ENCODE measurements around the gene PLVAP.

- TF ChIP-seq FOXM1 (IDR thresholded peaks at IDR 0.05; ENCODE audit: borderline replicate concordance) (no peak), ZNF384 (IDR thresholded peaks at IDR 0.05) (no peak)
Measured at GRCh38 chr19:17323964-17324332, 53.2 kb downstream of the PLVAP start.

All from HEK293T (cell line).